Neural progenitor cell (in vitro differentiated cells): ENCODE data around the gene TUBB8. TPM values are rescaled to one million over a fixed set of nuclear protein-coding genes. Genes with fewer than 3 reads are reported as not detected.
"Not testable (repeated sequence)": the region's sequence is repeated elsewhere in the genome, so short reads cannot be mapped to it uniquely, and the experiment has no call there.

Experiments
- DNase-seq: peaks from one replicate; pipeline ENCODE4 v3.0.0-alpha.2; 2016; ENCODE audit warnings: low spot score
- H2AFZ ChIP-seq: fragments of 200-600 bp; sonication (generic); replicated peaks from 2 replicates; pipeline ENCODE4 v1.6.1; 2016; ENCODE audit warnings: antibody characterized with exemption
- H3F3A ChIP-seq: fragments of 200-600 bp; sonication (generic); 2 replicates; pipeline ENCODE4 v1.6.1; 2016; ENCODE audit warnings: antibody characterized with exemption, low read depth
- H3K27ac ChIP-seq: fragments of 200-600 bp; sonication (generic); 2 replicates; pipeline ENCODE4 v1.5.1; 2016; ENCODE audit warnings: mild to moderate bottlenecking
- H3K27me3 ChIP-seq: fragments of 200-600 bp; sonication (generic); 2 replicates; pipeline ENCODE4 v1.6.1; 2016; ENCODE audit warnings: mild to moderate bottlenecking, moderate library complexity
- H3K36me3 ChIP-seq: fragments of 200-600 bp; sonication (generic); 2 replicates; pipeline ENCODE4 v1.5.1; 2016
- H3K4me1 ChIP-seq: fragments of 200-600 bp; sonication (generic); 2 replicates; pipeline ENCODE4 v1.6.1; 2016; ENCODE audit warnings: mixed run types
- H3K4me2 ChIP-seq: fragments of 200-600 bp; sonication (generic); 2 replicates; pipeline ENCODE4 v1.6.1; 2016
- H3K4me3 ChIP-seq: fragments of 200-600 bp; sonication (generic); 2 replicates; pipeline ENCODE4 v1.5.1; 2016
- H3K79me2 ChIP-seq: fragments of 200-600 bp; sonication (generic); 2 replicates; pipeline ENCODE4 v1.6.1; 2016; ENCODE audit warnings: low read depth
- H3K9ac ChIP-seq: fragments of 200-600 bp; sonication (generic); 2 replicates; pipeline ENCODE4 v1.6.1; 2016
- H3K9me3 ChIP-seq: fragments of 200-600 bp; sonication (generic); 2 replicates; pipeline ENCODE4 v1.5.1; 2016; ENCODE audit warnings: low read depth
- H4K20me1 ChIP-seq: fragments of 200-600 bp; sonication (generic); 2 replicates; pipeline ENCODE4 v1.6.1; 2016; ENCODE audit warnings: low read depth
- H3K27ac Mint-ChIP-seq: 3 replicates; pipeline ENCODE4 v1.8.0; 2021; ENCODE audit warnings: mixed read lengths
- H3K27me3 Mint-ChIP-seq: 2 replicates; pipeline ENCODE4 v1.8.0; 2022; ENCODE audit warnings: low read depth, mild to moderate bottlenecking, inconsistent platforms, moderate library complexity, mixed read lengths; ENCODE audit not compliant: insufficient read depth
- H3K36me3 Mint-ChIP-seq: 3 replicates; pipeline ENCODE4 v1.8.0; 2021; ENCODE audit warnings: mixed read lengths
- H3K4me1 Mint-ChIP-seq: 3 replicates; pipeline ENCODE4 v1.8.0; 2021; ENCODE audit warnings: mixed read lengths
- H3K4me3 Mint-ChIP-seq: 3 replicates; pipeline ENCODE4 v1.8.0; 2021; ENCODE audit warnings: mild to moderate bottlenecking, moderate library complexity, mixed read lengths
- H3K9me3 Mint-ChIP-seq: 3 replicates; pipeline ENCODE4 v1.8.0; 2020; ENCODE audit warnings: mixed read lengths
- total RNA-seq: library from RNA; depleted of rRNA; stranded (reverse); fragments of >200 nt; gene quantifications from 2 replicates; pipeline ENCODE4 v1.2.3, GENCODE V29; 2015; ENCODE audit warnings: low replicate concordance
- TF ChIP-seq, protein P1 (sequence below): fragments of 200-600 bp; sonication (generic); IDR thresholded peaks from 2 replicates; pipeline ENCODE4 v1.5.1; 2017; ENCODE audit warnings: antibody characterized with exemption, mild to moderate bottlenecking

TUBB8 gene
- total RNA-seq, 1 donor from 2014 or later: 4.3 TPM

DNA sequence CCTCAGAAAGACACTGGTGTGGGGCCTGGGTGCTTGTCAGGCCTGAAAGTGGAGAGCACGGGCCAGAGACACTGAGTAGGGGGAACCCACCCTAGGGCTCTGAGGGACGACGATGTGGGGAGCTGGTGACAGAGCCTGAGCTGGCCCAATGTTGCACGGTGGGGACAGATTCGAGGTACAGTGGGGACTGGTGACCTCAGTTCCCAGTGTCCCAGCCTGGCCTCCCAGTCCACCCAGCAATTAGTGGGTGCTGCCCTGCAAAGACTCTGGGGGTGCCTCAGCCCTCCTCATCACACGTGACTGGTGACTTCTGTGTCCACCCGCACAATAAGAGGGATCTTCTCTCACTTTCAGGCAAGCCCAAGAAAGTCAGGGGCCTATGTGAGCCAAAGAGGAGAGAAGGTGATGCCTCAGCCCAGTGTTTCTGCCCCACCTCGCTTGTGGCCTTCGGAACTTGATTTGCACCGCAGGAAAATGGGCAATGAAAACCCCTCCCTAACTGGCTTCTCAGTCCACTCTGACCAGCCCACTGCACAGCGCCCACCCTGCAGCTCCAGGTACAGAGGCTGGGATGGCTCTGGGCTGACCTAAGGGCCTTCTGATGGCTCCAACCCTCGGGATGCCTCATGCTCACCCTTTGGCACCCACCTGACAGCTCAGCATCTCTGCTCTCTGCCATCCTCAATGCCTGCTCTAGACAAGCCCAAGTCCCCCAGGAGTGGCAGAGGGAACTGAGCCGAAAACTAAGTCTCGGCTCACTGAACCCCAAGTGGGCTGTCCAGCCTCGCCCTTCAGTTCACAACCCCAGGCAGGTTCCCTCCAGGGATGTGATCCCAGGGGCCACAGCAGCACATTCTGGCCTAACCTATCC is 36.4 kb downstream of the TUBB8 start:
- H3K9ac ChIP-seq, H3F3A ChIP-seq, H3K4me3 Mint-ChIP-seq, H3K27me3 Mint-ChIP-seq, H3K4me2 ChIP-seq, DNase-seq, H3K9me3 Mint-ChIP-seq, H3K27ac ChIP-seq, H2AFZ ChIP-seq, H3K36me3 ChIP-seq, H3K27me3 ChIP-seq, H3K4me3 ChIP-seq, H3K36me3 Mint-ChIP-seq, H3K79me2 ChIP-seq, H3K9me3 ChIP-seq, H4K20me1 ChIP-seq, H3K27ac Mint-ChIP-seq, H3K4me1 Mint-ChIP-seq, H3K4me1 ChIP-seq: not testable (repeated sequence)

DNA sequence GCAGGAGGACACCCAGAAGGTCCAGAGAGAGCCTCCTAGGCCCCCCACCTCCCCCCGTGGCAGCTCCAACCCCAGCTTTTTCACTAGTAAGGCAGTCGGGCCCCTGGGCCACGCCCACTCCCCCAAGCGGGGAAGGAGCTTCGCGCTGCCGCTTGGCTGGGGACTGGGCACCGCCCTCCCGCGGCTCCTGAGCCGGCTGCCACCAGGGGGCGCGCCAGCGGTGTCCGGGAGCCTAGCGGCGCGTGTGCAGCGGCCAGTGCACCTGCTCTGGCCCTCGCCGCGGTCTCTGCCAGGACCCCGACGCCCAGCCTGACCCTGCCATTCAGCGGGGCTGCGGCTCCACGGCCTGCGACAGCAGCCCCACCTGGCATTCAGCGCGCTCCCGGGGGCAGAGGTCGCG is 37.8 kb downstream of the TUBB8 start:
- not testable (repeated sequence) for H3K9ac ChIP-seq, H3K27me3 Mint-ChIP-seq, H3K36me3 Mint-ChIP-seq, H3K9me3 ChIP-seq, H3K36me3 ChIP-seq, H3F3A ChIP-seq, H3K4me2 ChIP-seq, H3K9me3 Mint-ChIP-seq, DNase-seq, H3K79me2 ChIP-seq, H3K27me3 ChIP-seq, H3K4me3 ChIP-seq, H2AFZ ChIP-seq, H3K27ac Mint-ChIP-seq, H3K27ac ChIP-seq, H4K20me1 ChIP-seq, H3K4me1 Mint-ChIP-seq, H3K4me1 ChIP-seq, H3K4me3 Mint-ChIP-seq
- TF ChIP-seq, protein P1, sequence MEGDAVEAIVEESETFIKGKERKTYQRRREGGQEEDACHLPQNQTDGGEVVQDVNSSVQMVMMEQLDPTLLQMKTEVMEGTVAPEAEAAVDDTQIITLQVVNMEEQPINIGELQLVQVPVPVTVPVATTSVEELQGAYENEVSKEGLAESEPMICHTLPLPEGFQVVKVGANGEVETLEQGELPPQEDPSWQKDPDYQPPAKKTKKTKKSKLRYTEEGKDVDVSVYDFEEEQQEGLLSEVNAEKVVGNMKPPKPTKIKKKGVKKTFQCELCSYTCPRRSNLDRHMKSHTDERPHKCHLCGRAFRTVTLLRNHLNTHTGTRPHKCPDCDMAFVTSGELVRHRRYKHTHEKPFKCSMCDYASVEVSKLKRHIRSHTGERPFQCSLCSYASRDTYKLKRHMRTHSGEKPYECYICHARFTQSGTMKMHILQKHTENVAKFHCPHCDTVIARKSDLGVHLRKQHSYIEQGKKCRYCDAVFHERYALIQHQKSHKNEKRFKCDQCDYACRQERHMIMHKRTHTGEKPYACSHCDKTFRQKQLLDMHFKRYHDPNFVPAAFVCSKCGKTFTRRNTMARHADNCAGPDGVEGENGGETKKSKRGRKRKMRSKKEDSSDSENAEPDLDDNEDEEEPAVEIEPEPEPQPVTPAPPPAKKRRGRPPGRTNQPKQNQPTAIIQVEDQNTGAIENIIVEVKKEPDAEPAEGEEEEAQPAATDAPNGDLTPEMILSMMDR: peak; percentile 28

DNA sequence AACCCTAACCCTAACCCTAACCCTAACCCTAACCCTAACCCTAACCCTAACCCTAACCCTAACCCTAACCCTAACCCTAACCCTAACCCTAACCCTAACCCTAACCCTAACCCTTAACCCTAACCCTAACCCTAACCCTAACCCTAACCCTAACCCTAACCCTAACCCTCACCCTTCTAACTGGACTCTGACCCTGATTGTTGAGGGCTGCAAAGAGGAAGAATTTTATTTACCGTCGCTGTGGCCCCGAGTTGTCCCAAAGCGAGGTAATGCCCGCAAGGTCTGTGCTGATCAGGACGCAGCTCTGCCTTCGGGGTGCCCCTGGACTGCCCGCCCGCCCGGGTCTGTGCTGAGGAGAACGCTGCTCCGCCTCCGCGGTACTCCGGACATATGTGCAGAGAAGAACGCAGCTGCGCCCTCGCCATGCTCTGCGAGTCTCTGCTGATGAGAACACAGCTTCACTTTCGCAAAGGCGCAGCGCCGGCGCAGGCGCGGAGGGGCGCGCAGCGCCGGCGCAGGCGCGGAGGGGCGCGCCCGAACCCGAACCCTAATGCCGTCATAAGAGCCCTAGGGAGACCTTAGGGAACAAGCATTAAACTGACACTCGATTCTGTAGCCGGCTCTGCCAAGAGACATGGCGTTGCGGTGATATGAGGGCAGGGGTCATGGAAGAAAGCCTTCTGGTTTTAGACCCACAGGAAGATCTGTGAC is 38.7 kb downstream of the TUBB8 start:
- not testable (repeated sequence) for H3K9me3 ChIP-seq, H3K36me3 Mint-ChIP-seq, H3K4me2 ChIP-seq, H3K9ac ChIP-seq, H3K27me3 Mint-ChIP-seq, H3K27ac Mint-ChIP-seq, H3K4me1 Mint-ChIP-seq, H3K36me3 ChIP-seq, DNase-seq, H3K9me3 Mint-ChIP-seq, H4K20me1 ChIP-seq, H3K4me3 Mint-ChIP-seq, H2AFZ ChIP-seq, H3K79me2 ChIP-seq, H3K4me3 ChIP-seq, H3F3A ChIP-seq, H3K4me1 ChIP-seq, H3K27ac ChIP-seq, H3K27me3 ChIP-seq

Other genes with a start within 250 kb of the TUBB8 start
- 46.9 and 59.5 TPM in 2 replicates for gene ZMYND11, start 86.2 kb upstream of the TUBB8 start, total RNA-seq